HL-60 (cell line): ENCODE results near the gene AKAP8.

Experiments used
- DNase-seq, 2 experiments: peaks; one replicate each; pipeline ENCODE4 v3.0.0-alpha.2; 2010 to 2020; ENCODE audit warnings: low read depth in 1 of 2, low spot score in 1 of 2
- H3K27ac ChIP-seq: fragments of 250-450 bp; sonication (Bioruptor Pico); replicated peaks from 2 replicates; pipeline ENCODE4 v1.5.1; 2020; ENCODE audit warnings: mild to moderate bottlenecking, moderate library complexity
- H3K27me3 ChIP-seq: fragments of 250-450 bp; sonication (Bioruptor Pico); 2 replicates; pipeline ENCODE4 v1.5.1; 2021; ENCODE audit warnings: mild to moderate bottlenecking, moderate library complexity; ENCODE audit not compliant: insufficient read depth, poor library complexity, severe bottlenecking
- H3K4me3 ChIP-seq: replicated peaks from 2 replicates; pipeline ENCODE4 v1.5.1; 2011; ENCODE audit warnings: mild to moderate bottlenecking, control low read depth, low read length; ENCODE audit not compliant: insufficient read depth
- GABPA ChIP-seq: IDR thresholded peaks from 2 replicates; pipeline ENCODE4 v1.6.1; 2012; ENCODE audit warnings: low read depth
- POLR2AphosphoS5 ChIP-seq: IDR thresholded peaks from 2 replicates; pipeline ENCODE4 v1.6.1; 2012; ENCODE audit warnings: low read depth
- SPI1 ChIP-seq: IDR thresholded peaks from 2 replicates; pipeline ENCODE4 v1.6.1; 2012; ENCODE audit warnings: low read depth, mild to moderate bottlenecking, borderline replicate concordance
- long read RNA-seq: library from polyadenylated mRNA; unstranded; transcript quantifications from one replicate; pipeline ENCODE4 v2.0.0, GENCODE V29; 2020
- TF ChIP-seq, protein P1 (sequence below): IDR thresholded peaks from one replicate; pipeline ENCODE4 v1.5.1; 2011; ENCODE audit warnings: low read length, control low read depth, inconsistent platforms; ENCODE audit not compliant: insufficient read depth
- TF ChIP-seq, protein P2 (sequence below): IDR thresholded peaks from 2 replicates; pipeline ENCODE4 v1.6.1; 2012; ENCODE audit warnings: low read depth; ENCODE audit not compliant: insufficient replicate concordance

Gene AKAP8
- long read RNA-seq, transcript AKAP8-201 (14 exons, 3,670 nt) = major isoform, 196 of 275 reads
- long read RNA-seq, partial matches to known transcripts = 45 of 275 reads
- long read RNA-seq, other reads (novel, unspliced or antisense) = 34 of 275 reads

DNA sequence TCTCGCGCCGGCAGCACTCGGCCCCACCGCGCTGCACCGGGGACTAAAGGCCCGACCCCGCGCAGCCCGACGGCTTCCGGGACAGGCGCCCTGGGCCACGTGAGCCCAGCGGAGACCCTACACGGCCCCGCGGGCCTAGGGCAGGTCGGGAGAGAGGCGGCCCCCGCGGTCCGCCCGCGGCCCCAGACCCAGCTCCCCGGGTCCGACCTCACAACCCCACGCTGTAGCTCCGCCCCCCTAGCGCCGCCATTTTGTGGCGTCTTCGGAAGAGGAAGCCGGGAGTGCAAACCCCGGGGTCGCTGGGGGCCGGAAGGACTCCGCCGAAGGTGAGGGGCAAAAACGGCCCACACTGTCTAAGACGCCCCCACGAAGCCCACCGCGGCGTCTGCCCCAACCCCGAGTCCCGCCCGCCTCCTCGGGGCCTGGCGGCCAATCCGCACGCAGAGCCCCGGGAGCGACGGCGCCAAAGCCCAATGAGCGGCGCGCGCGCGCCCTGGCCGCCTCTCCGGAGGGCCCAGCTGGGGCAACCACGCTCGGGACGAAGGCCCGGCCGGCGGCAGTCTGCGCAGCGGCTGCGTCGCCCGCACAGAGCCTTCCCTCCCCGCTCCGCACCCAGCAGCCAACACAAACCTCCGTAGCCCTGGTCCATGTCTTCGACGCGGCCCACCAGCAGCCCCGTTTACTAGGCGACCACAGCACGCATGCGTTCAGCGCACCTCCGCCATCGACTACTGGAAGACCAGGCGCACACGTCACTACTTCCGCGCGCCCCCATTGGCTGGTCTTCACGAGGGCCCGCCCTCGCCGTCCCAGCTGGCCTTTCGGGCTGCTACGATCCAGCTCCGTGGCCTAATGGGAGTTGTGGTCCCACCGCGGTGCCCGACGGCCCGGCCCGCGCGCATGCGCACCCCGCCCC is at the start of gene AKAP8:
TSS of gene AKAP8 (minus strand) at position 705 of the 916 bp plus-strand sequence. CDS start at position 649, 56 bp downstream.
- TF ChIP-seq SPI1 (peak; percentile 19; the same call in 1 of the 2 replicates), POLR2AphosphoS5 (peak; percentile 94), GABPA (no peak; the same call in 1 of the 2 replicates)
- TF ChIP-seq, protein P1, sequence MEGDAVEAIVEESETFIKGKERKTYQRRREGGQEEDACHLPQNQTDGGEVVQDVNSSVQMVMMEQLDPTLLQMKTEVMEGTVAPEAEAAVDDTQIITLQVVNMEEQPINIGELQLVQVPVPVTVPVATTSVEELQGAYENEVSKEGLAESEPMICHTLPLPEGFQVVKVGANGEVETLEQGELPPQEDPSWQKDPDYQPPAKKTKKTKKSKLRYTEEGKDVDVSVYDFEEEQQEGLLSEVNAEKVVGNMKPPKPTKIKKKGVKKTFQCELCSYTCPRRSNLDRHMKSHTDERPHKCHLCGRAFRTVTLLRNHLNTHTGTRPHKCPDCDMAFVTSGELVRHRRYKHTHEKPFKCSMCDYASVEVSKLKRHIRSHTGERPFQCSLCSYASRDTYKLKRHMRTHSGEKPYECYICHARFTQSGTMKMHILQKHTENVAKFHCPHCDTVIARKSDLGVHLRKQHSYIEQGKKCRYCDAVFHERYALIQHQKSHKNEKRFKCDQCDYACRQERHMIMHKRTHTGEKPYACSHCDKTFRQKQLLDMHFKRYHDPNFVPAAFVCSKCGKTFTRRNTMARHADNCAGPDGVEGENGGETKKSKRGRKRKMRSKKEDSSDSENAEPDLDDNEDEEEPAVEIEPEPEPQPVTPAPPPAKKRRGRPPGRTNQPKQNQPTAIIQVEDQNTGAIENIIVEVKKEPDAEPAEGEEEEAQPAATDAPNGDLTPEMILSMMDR = no peak
- TF ChIP-seq, protein P2, sequence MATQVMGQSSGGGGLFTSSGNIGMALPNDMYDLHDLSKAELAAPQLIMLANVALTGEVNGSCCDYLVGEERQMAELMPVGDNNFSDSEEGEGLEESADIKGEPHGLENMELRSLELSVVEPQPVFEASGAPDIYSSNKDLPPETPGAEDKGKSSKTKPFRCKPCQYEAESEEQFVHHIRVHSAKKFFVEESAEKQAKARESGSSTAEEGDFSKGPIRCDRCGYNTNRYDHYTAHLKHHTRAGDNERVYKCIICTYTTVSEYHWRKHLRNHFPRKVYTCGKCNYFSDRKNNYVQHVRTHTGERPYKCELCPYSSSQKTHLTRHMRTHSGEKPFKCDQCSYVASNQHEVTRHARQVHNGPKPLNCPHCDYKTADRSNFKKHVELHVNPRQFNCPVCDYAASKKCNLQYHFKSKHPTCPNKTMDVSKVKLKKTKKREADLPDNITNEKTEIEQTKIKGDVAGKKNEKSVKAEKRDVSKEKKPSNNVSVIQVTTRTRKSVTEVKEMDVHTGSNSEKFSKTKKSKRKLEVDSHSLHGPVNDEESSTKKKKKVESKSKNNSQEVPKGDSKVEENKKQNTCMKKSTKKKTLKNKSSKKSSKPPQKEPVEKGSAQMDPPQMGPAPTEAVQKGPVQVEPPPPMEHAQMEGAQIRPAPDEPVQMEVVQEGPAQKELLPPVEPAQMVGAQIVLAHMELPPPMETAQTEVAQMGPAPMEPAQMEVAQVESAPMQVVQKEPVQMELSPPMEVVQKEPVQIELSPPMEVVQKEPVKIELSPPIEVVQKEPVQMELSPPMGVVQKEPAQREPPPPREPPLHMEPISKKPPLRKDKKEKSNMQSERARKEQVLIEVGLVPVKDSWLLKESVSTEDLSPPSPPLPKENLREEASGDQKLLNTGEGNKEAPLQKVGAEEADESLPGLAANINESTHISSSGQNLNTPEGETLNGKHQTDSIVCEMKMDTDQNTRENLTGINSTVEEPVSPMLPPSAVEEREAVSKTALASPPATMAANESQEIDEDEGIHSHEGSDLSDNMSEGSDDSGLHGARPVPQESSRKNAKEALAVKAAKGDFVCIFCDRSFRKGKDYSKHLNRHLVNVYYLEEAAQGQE = no peak
- peak within 1 kb of the TSS; percentile 80 for H3K4me3 ChIP-seq
- H3K27me3 ChIP-seq = no peaks in the 10 kb centered on the region
- DNase-seq = peak; percentile 97 to 98
- H3K27ac ChIP-seq = peak within 1 kb of the TSS; percentile 96

DNA sequence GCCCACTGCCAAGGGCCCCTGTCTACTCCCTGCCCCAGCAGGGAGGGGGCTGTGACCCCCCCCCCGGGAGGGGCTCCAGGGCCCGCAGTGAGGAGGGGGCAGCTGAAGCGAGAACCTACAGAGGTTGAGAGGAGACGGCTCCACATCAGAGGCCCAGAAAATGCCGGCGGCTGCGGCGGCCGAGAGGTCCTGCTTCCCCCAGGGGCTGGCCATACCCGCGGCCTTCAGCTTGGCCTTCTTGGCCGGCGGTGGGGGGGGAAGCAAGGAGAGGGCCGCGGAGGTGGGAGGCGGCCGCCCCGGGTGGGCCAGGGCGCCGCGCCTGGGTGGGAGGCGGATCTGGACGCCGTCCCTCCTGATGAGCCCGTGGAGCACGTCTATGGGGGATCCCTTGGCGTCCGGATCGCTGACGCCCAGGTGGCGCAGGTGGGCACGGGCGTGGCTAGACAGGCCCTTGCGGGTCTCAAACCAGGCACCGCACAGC is 48.4 kb upstream of the AKAP8 start:
- TF ChIP-seq GABPA = no peak
- TF ChIP-seq, protein P1 = no peak
- TF ChIP-seq POLR2AphosphoS5 = no peak
- TF ChIP-seq, protein P2 = no peak
- no peak for TF ChIP-seq SPI1
- DNase-seq = no peak
- no peak overlapping the region for H3K27ac ChIP-seq
- no peaks in the 10 kb centered on the region for H3K27me3 ChIP-seq
- H3K4me3 ChIP-seq = no peak overlapping the region

DNA sequence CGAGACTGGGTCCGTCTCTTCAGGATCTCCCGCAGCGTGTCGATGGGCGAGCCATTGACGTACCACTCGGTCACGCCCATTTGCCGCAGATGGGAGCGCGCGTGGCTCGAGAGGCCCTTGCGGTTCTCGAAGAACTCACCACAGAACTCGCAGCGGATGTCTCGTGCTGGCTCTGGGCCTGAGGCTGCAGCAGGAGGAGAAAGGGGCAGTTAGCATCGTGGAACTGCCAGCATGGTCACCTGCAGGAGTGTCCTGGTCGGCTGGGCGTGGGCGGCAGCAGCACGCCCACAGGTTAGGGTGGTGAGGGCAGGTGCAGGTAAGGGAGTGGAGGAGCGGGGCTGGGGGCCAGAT is 47.7 kb upstream of the AKAP8 start:
- Histone ChIP-seq H3K27me3 (no peaks in the 10 kb centered on the region), H3K4me3 (no peak overlapping the region), H3K27ac (no peak overlapping the region)
- no peak for DNase-seq
- TF ChIP-seq POLR2AphosphoS5 (no peak), GABPA (no peak), SPI1 (no peak)
- TF ChIP-seq, protein P1 = no peak
- TF ChIP-seq, protein P2 = no peak
